Ovary (tissue), 9 donors: Measurements from ENCODE around the gene DERA. TPM values are rescaled to one million over a fixed set of nuclear protein-coding genes. Genes with fewer than 3 reads are reported as not detected.

Source experiments
- DNase-seq, 5 donors: peaks; one replicate each; pipeline ENCODE4 v3.0.0-alpha.2; 2019 to 2020
- H3K27ac ChIP-seq, 2 donors: fragments of 200-600 bp; one replicate each; pipeline versions ENCODE4 v1.5.1 to v1.8.0; 2019 to 2022
- H3K27me3 ChIP-seq: fragments of 200-600 bp; one replicate; pipeline ENCODE4 v1.8.0; 2022
- H3K36me3 ChIP-seq: fragments of 200-600 bp; sonication (generic); one replicate; pipeline ENCODE4 v1.5.1; 2019
- H3K4me1 ChIP-seq: one replicate; pipeline ENCODE4 v1.8.1; 2013; ENCODE audit warnings: mild to moderate bottlenecking, moderate library complexity; ENCODE audit not compliant: insufficient read depth
- H3K4me3 ChIP-seq: fragments of 200-600 bp; sonication (generic); one replicate; pipeline ENCODE4 v1.5.1; 2017
- H3K9me3 ChIP-seq, 2 donors: fragments of 200-600 bp in 1 of 2; sonication (generic) in 1 of 2; one replicate each; pipeline versions ENCODE4 v1.5.1 to v1.8.1; 2013 to 2019; ENCODE audit warnings: mild to moderate bottlenecking in 1 of 2, moderate library complexity in 1 of 2
- CTCF ChIP-seq, 3 donors: fragments of 450-650 bp in 2 of 3; fragments of 200-600 bp in 1 of 3; IDR thresholded peaks; one replicate each; pipeline versions ENCODE4 v1.5.1 to v1.8.0; 2016 to 2022; ENCODE audit warnings: antibody characterized with exemption in 3 of 3, mild to moderate bottlenecking in 1 of 3
- EP300 ChIP-seq: sonication (generic); formaldehyde crosslinking; IDR thresholded peaks from one replicate; pipeline ENCODE4 v1.6.1; 2017; ENCODE audit warnings: antibody characterized with exemption
- POLR2A ChIP-seq: fragments of 450-650 bp; IDR thresholded peaks from one replicate; pipeline ENCODE4 v1.6.1; 2017; ENCODE audit warnings: antibody characterized with exemption, mild to moderate bottlenecking, moderate library complexity
- WGBS, 3 donors: extraction: QIAGEN DNeasy Blood & Tissue Kit in 1 of 3; methylation state at CpG; one replicate each; pipeline versions ENCODE4 v1.1.5 to v1.1.7; 2013 to 2017; 5-methylcytosine and 5-hydroxymethylcytosine counted together
- intact Hi-C, 4 donors: fragments of 100-400 bp; cut with DNase I; formaldehyde crosslinking; loops; one replicate each; pipeline versions ENCODE4 v1.11.0 to v1.15.1; 2022 to 2023
- polyA plus RNA-seq, 2 donors: library from polyadenylated mRNA; stranded (reverse); fragments of 200-250 nt in 1 of 2; fragments of 350-450 nt in 1 of 2; fragmentation: Illumina TruSeq in 1 of 2; extraction: RNeasy Lipid Tissue Mini Kit (QIAGEN cat#74804) in 1 of 2; gene quantifications; one replicate each; pipeline ENCODE4 v1.2.3, GENCODE V29; 2013 to 2014
- total RNA-seq, 7 donors: library from RNA; depleted of rRNA in 2 of 7; stranded (reverse); fragments of >200 nt in 2 of 7; fragmentation: NEBNext Ultra II Directional in 3 of 7; extraction: Animal tissue kit (Norgen Biotek cat#: 25700) in 3 of 7; gene quantifications; one replicate each; pipeline versions ENCODE4 v1.1.0 to v1.2.4, GENCODE V29; 2016 to 2023
- donor health status: DM: no; HTN: no; CAD: no; lungs with moderate emphysema.
- donor health status: DM: no; HTN: no; CAD: no.
- donor health status: Bipolar disorder and iron deficiency.
- donor health status: DM: yes; HTN: yes; CAD: no.
- donor health status: DM: no; HTN: no; CAD: no.
- donor health status: DM: yes; HTN: yes; CAD: no.

DERA gene
- total and polyA plus RNA-seq, 9 donors: 8.1 to 27.7 (median 12.0) TPM

DNA sequence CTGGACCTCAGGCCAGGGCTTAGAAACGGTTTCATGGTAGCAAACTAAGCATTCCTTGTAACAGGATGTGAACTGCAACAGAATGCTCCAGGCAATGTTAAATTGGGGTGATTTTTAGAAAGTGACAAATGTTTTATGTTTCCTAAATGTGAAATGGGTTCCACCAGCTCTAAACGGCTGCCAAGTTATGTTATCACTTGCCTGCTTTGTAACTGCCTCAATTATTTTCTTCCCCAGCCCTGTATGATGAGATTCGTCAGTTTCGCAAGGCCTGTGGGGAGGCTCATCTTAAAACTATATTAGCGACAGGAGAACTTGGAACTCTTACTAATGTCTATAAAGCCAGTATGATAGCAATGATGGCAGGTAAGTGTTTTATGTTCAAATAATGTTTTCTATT, 70.9 kb downstream of the DERA start:
- Histone ChIP-seq H3K9me3 (no peaks in the 10 kb centered on the region), H3K36me3 (no peaks in the 10 kb centered on the region), H3K4me3 (no peak overlapping the region), H3K27ac (no peak overlapping the region), H3K4me1 (peaks cover 6% of the 10 kb centered on the region), H3K27me3 (no peaks in the 10 kb centered on the region)
- intact Hi-C loops: no loop called here
- peak in 1 of 5 donors; percentile 28 for DNase-seq
- TF ChIP-seq POLR2A: no peak
- no peak for TF ChIP-seq EP300
- no peak for TF ChIP-seq CTCF (IDR thresholded peaks at IDR 0.05)
- 27 to 34% (median 30%) methylated on average over 5 of the region's 5 CpGs for WGBS, 3 donors

- TF ChIP-seq CTCF (IDR thresholded peaks at IDR 0.05) (peak in 1 of 3 donors; percentile 29), POLR2A (no peak)
- no peak overlapping the region for H3K4me3 ChIP-seq
- no peak for DNase-seq
- H3K27me3 ChIP-seq: no peaks in the 10 kb centered on the region
- intact Hi-C loops: no loop called here
- no peak overlapping the region for H3K27ac ChIP-seq
- WGBS, 3 donors: 5 to 8% (median 5%) methylated on average over 3 of the region's 3 CpGs
- peaks cover 6% of the 10 kb centered on the region for H3K4me1 ChIP-seq
- H3K9me3 ChIP-seq: no peaks in the 10 kb centered on the region
- H3K36me3 ChIP-seq: no peaks in the 10 kb centered on the region
Observed at GRCh38 chr12:15982471-15982870, 71.3 kb downstream of the DERA start.

DNA sequence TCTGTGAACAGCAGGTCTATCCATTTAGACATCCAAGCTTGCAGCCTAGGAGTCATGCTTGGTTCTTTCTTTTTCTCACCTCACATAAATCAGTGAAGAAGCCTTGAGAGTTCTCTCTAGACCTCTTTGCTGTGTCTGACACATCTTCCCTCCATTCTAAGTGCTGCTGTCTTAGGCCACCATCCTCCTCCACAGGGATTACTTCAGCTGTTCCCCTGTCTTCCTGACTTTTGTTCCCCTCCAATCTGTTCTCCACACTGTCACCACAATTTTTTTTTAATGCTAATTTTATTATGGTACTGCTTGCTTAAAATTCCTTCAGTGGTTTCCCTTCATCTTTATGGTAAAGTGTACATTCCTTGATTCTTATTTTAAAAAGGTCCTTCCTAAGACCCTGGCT, 71.8 kb downstream of the DERA start:
- Histone ChIP-seq H3K4me3 (no peak overlapping the region), H3K9me3 (no peaks in the 10 kb centered on the region), H3K4me1 (peaks cover 4% of the 10 kb centered on the region), H3K36me3 (no peaks in the 10 kb centered on the region), H3K27me3 (no peaks in the 10 kb centered on the region), H3K27ac (no peak overlapping the region)
- intact Hi-C loops: no loop called here
- no peak for DNase-seq
- TF ChIP-seq EP300 (no peak), POLR2A (no peak), CTCF (IDR thresholded peaks at IDR 0.05) (no peak)

GRCh38 chr12:15984097-15984800, 73.1 kb downstream of the DERA start:
- no peaks in the 10 kb centered on the region for H3K9me3 ChIP-seq
- intact Hi-C loops: no loop called here
- TF ChIP-seq POLR2A (no peak), CTCF (IDR thresholded peaks at IDR 0.05) (no peak), EP300 (no peak)
- WGBS, 3 donors: 91 to 96% (median 94%) methylated on average over 6 of the region's 6 CpGs
- no peak overlapping the region for H3K27ac ChIP-seq
- H3K4me1 ChIP-seq: no peaks in the 10 kb centered on the region
- H3K36me3 ChIP-seq: no peaks in the 10 kb centered on the region
- H3K4me3 ChIP-seq: no peak overlapping the region
- DNase-seq: no peak
- no peaks in the 10 kb centered on the region for H3K27me3 ChIP-seq
